Stimulated activated CD8-positive, alpha-beta memory T cell treated with anti-CD3 and anti-CD28 coated beads, Interleukin-7, amount 100 ng/mL, for 1 hour (primary cell): ENCODE measurements around the gene HAUS8.
"Not testable (repeated sequence)": the region's sequence is repeated elsewhere in the genome, so short reads cannot be mapped to it uniquely, and the experiment has no call there.

ENCODE experiments used
- DNase-seq, 2 donors: peaks; one replicate each; pipeline ENCODE4 v3.0.0-alpha.2; 2020; ENCODE audit warnings: low read depth in 2 of 2

Gene HAUS8

GRCh38 chr19:17101686-17102628, 26.7 kb upstream of the HAUS8 start:
- no peak for DNase-seq

GRCh38 chr19:17098326-17098725, 23.1 kb upstream of the HAUS8 start:
- no peak for DNase-seq

GRCh38 chr19:17097593-17098126, 22.4 kb upstream of the HAUS8 start:
- DNase-seq: no peak

- no peak for DNase-seq
Observed at GRCh38 chr19:17095141-17095919, 20.1 kb upstream of the HAUS8 start.

- DNase-seq: not testable (repeated sequence)
Observed at GRCh38 chr19:17094694-17095093, 19.4 kb upstream of the HAUS8 start.

- no peak for DNase-seq
Observed at GRCh38 chr19:17092696-17093095, 17.4 kb upstream of the HAUS8 start.

- no peak for DNase-seq
Observed at GRCh38 chr19:17091758-17092333, 16.6 kb upstream of the HAUS8 start.

- no peak for DNase-seq
Observed at GRCh38 chr19:17090583-17090982, 15.3 kb upstream of the HAUS8 start.

GRCh38 chr19:17088552-17088951, 13.3 kb upstream of the HAUS8 start:
- DNase-seq: no peak

- no peak for DNase-seq
Observed at GRCh38 chr19:17086834-17087233, 11.6 kb upstream of the HAUS8 start.

GRCh38 chr19:17086120-17086519, 10.9 kb upstream of the HAUS8 start:
- no peak for DNase-seq

- DNase-seq: no peak
Observed at GRCh38 chr19:17081672-17082630, 6.7 kb upstream of the HAUS8 start.

GRCh38 chr19:17080440-17080801, 5.2 kb upstream of the HAUS8 start:
- DNase-seq: no peak

- DNase-seq: peak; percentile 20 to 31
Observed at GRCh38 chr19:17079710-17080439, 4.6 kb upstream of the HAUS8 start.

- no peak for DNase-seq
Observed at GRCh38 chr19:17078920-17079709, 3.9 kb upstream of the HAUS8 start.

GRCh38 chr19:17078036-17078919, 3.0 kb upstream of the HAUS8 start:
- DNase-seq: no peak

GRCh38 chr19:17077447-17078028, 2.3 kb upstream of the HAUS8 start:
- DNase-seq: no peak

- DNase-seq: no peak
Observed at GRCh38 chr19:17076543-17076991, 1.3 kb upstream of the HAUS8 start.
